Measurements from ENCODE around the gene ACOX3. TPM values are rescaled to one million over a fixed set of nuclear protein-coding genes. Genes with fewer than 3 reads are reported as not detected.

Gene ACOX3
- total and polyA plus RNA-seq, 11 donors: 16.9 to 51.6 (median 24.1) TPM

DNA sequence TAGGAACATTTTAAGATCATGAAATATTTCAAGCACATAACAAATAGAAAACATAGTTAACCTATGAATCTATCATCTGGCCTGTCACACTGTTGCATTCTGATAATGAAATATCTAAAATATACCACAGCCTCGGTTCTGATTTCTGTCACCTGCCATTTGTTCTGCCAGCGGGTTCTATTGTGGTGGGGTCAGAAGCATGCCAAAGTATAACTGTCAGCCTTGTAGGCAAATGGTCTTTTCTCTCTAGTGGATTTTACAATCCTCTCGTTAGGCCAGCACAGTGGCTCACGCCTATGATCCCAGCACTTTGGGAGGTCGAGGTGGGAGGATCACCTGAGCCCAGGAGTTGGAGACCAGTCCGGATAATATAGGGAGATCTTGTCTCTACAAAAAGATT lies 123.0 kb downstream of the ACOX3 start:
- TF ChIP-seq POLR2A (IDR thresholded peaks at IDR 0.05): no peak
- TF ChIP-seq, protein P1, sequence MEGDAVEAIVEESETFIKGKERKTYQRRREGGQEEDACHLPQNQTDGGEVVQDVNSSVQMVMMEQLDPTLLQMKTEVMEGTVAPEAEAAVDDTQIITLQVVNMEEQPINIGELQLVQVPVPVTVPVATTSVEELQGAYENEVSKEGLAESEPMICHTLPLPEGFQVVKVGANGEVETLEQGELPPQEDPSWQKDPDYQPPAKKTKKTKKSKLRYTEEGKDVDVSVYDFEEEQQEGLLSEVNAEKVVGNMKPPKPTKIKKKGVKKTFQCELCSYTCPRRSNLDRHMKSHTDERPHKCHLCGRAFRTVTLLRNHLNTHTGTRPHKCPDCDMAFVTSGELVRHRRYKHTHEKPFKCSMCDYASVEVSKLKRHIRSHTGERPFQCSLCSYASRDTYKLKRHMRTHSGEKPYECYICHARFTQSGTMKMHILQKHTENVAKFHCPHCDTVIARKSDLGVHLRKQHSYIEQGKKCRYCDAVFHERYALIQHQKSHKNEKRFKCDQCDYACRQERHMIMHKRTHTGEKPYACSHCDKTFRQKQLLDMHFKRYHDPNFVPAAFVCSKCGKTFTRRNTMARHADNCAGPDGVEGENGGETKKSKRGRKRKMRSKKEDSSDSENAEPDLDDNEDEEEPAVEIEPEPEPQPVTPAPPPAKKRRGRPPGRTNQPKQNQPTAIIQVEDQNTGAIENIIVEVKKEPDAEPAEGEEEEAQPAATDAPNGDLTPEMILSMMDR (IDR thresholded peaks at IDR 0.05): no peak
- WGBS, 4 donors: 79 to 83% (median 83%) methylated on average over 6 of the region's 6 CpGs
- intact Hi-C loops (cut with DNase I): loop anchor here in 4 of 10 donors (5.0 kb wide), 3 partner anchors 35 to 80 kb away; no protein-coding TSS in a partner anchor

DNA sequence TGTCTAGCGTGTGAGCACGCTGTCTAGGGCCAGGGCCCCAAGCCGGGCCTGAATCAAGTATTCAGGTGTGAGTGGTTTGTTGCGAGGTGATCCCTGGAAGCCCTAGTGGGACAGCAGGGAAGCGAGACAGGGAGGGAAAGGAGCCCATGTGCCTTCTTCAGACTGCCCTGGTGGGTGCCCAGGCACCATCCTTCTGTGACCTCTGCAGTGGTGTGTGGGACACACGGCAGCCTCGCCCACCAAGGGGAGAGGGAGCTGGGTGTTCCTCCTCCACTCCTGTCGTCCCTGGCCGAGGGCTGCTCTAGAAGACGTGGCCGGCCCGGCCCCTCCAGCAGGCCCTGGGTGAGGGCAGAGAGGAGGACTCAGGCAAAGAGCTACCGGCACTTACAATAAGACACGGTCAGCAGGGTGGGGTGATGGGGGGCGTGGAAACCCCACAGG lies 123.6 kb downstream of the ACOX3 start:
- TF ChIP-seq, protein P1 (IDR thresholded peaks at IDR 0.05): no peak
- TF ChIP-seq POLR2A (IDR thresholded peaks at IDR 0.05): no peak
- no peak for ATAC-seq
- Histone ChIP-seq H3K27ac (peak overlapping the region in 5 of 12 donors; percentile 19 to 45 (median 39)), H3K4me3 (no peak overlapping the region), H3K4me1 (peaks cover 6 to 47% (median 20%) of the 10 kb centered on the region in 12 donors), H3K27me3 (no peaks in the 10 kb centered on the region), H3K9me3 (peaks cover 0 to 12% (median 0%) of the 10 kb centered on the region in 12 donors), H3K36me3 (no peaks in the 10 kb centered on the region)
- intact Hi-C loops (cut with DNase I): loop anchor here in 4 of 10 donors (5.0 kb wide), 3 partner anchors 35 to 80 kb away; no protein-coding TSS in a partner anchor
- peak in 1 of 5 donors; percentile 7 for DNase-seq
- WGBS, 4 donors: 83 to 92% (median 87%) methylated on average over 14 to 15 of the region's 15 CpGs

More for the DNA sequence above, 123.0 kb downstream of the ACOX3 start:
- H3K36me3 ChIP-seq: no peaks in the 10 kb centered on the region
- peak in 1 of 5 donors; percentile 1 for DNase-seq
- no peaks in the 10 kb centered on the region for H3K27me3 ChIP-seq
- peaks cover 6 to 47% (median 20%) of the 10 kb centered on the region in 12 donors for H3K4me1 ChIP-seq
- no peak for ATAC-seq
- no peak overlapping the region for H3K4me3 ChIP-seq
- H3K9me3 ChIP-seq: peaks cover 0 to 9% (median 0%) of the 10 kb centered on the region in 12 donors
- peak overlapping the region in 4 of 12 donors; percentile 24 to 94 (median 40) for H3K27ac ChIP-seq

Other genes with a start within 250 kb of the ACOX3 start
- gene SH3TC1, start 241.4 kb downstream of the ACOX3 start, total RNA-seq: 10 to 100 TPM in 6 of 9 donors, 1 to 10 TPM in 3; 6.0 to 45.9 (median 11.5) TPM
- gene SH3TC1, start 241.4 kb downstream of the ACOX3 start, polyA plus RNA-seq: 1 to 10 TPM; 5.8 to 8.1 TPM
- 10 to 100 TPM; 26.8 to 84.6 (median 55.0) TPM for gene HTRA3, start 171.0 kb downstream of the ACOX3 start, total RNA-seq
- 10 to 100 TPM; 28.9 to 50.1 TPM for gene HTRA3, start 171.0 kb downstream of the ACOX3 start, polyA plus RNA-seq
- 10 to 100 TPM in 1 of 9 donors, 1 to 10 TPM in 8; 7.6 to 11.7 (median 8.6) TPM for gene TRMT44, start 54 bp upstream of the ACOX3 start, total RNA-seq
- 1 to 10 TPM; 6.1 to 6.7 TPM for gene TRMT44, start 54 bp upstream of the ACOX3 start, polyA plus RNA-seq
- gene GPR78, start 139.7 kb upstream of the ACOX3 start, total RNA-seq: under 1 TPM in 1 of 9 donors, not detected in 8; 0.11 TPM
- not detected for gene GPR78, start 139.7 kb upstream of the ACOX3 start, polyA plus RNA-seq
- 1 to 10 TPM in 1 of 9 donors, under 1 TPM in 6, not detected in 2; 0.13 to 4.8 (median 0.29) TPM for gene CPZ, start 152.0 kb upstream of the ACOX3 start, total RNA-seq
- under 1 TPM; 0.23 to 0.26 TPM for gene CPZ, start 152.0 kb upstream of the ACOX3 start, polyA plus RNA-seq